Measurements from ENCODE around the gene SIPA1. TPM values are rescaled to one million over a fixed set of nuclear protein-coding genes. Genes with fewer than 3 reads are reported as not detected.

SIPA1 gene
- total RNA-seq, 1 experiment from 2014 or later = 86.9 TPM

- ChIA-PET POLR2A (no interaction called here), CTCF (no interaction called here)
- H3K4me3 ChIP-seq (ENCODE audit: low read depth in 2 of 2, low read length in 2 of 2) = no peak overlapping the region
- ATAC-seq (no peak), DNase-seq (ENCODE audit: low read depth, low spot score) (no peak)
- no peaks in the 10 kb centered on the region for H3K27me3 ChIP-seq (ENCODE audit: control insufficient read depth, insufficient read depth, low read length)
- intact Hi-C loops (cut with micrococcal nuclease; ENCODE audit: unreplicated experiment) = no loop called here
- H3K27ac ChIP-seq (ENCODE audit: low read length) = no peak overlapping the region
- no TSS peak for BruUV-seq (replicated peaks)
- H3K4me1 ChIP-seq (ENCODE audit: control insufficient read depth, insufficient read depth, low read length) = no peaks in the 10 kb centered on the region
- no peaks in the 10 kb centered on the region for H3K9me3 ChIP-seq (ENCODE audit: control insufficient read depth, insufficient read depth, low read depth, low read length)
- peaks cover 18% of the 10 kb centered on the region for H3K36me3 ChIP-seq (ENCODE audit: control insufficient read depth, insufficient read depth, low read length)
- in situ Hi-C loops (cut with HindIII; ENCODE audit: low pct_unique_long_range_greater_than_20kb, low sequenced_read_pairs) = no loop called here
- TF ChIP-seq, protein P1, sequence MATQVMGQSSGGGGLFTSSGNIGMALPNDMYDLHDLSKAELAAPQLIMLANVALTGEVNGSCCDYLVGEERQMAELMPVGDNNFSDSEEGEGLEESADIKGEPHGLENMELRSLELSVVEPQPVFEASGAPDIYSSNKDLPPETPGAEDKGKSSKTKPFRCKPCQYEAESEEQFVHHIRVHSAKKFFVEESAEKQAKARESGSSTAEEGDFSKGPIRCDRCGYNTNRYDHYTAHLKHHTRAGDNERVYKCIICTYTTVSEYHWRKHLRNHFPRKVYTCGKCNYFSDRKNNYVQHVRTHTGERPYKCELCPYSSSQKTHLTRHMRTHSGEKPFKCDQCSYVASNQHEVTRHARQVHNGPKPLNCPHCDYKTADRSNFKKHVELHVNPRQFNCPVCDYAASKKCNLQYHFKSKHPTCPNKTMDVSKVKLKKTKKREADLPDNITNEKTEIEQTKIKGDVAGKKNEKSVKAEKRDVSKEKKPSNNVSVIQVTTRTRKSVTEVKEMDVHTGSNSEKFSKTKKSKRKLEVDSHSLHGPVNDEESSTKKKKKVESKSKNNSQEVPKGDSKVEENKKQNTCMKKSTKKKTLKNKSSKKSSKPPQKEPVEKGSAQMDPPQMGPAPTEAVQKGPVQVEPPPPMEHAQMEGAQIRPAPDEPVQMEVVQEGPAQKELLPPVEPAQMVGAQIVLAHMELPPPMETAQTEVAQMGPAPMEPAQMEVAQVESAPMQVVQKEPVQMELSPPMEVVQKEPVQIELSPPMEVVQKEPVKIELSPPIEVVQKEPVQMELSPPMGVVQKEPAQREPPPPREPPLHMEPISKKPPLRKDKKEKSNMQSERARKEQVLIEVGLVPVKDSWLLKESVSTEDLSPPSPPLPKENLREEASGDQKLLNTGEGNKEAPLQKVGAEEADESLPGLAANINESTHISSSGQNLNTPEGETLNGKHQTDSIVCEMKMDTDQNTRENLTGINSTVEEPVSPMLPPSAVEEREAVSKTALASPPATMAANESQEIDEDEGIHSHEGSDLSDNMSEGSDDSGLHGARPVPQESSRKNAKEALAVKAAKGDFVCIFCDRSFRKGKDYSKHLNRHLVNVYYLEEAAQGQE (IDR thresholded peaks at IDR 0.05; ENCODE audit: insufficient read depth in 1 of 2, low read depth in 2 of 2, low read length in 1 of 2) = no peak
- TF ChIP-seq POLR2AphosphoS5 (IDR thresholded peaks at IDR 0.05; ENCODE audit: low read depth, low read length) (no peak), SIN3A (IDR thresholded peaks at IDR 0.05; ENCODE audit: borderline replicate concordance, insufficient read depth, low read depth, low read length) (no peak), TCF7L2 (IDR thresholded peaks at IDR 0.05; ENCODE audit: low read depth, low read length) (no peak)
- TF ChIP-seq, protein P2, sequence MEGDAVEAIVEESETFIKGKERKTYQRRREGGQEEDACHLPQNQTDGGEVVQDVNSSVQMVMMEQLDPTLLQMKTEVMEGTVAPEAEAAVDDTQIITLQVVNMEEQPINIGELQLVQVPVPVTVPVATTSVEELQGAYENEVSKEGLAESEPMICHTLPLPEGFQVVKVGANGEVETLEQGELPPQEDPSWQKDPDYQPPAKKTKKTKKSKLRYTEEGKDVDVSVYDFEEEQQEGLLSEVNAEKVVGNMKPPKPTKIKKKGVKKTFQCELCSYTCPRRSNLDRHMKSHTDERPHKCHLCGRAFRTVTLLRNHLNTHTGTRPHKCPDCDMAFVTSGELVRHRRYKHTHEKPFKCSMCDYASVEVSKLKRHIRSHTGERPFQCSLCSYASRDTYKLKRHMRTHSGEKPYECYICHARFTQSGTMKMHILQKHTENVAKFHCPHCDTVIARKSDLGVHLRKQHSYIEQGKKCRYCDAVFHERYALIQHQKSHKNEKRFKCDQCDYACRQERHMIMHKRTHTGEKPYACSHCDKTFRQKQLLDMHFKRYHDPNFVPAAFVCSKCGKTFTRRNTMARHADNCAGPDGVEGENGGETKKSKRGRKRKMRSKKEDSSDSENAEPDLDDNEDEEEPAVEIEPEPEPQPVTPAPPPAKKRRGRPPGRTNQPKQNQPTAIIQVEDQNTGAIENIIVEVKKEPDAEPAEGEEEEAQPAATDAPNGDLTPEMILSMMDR (IDR thresholded peaks at IDR 0.05) = no peak
These were observed 8.3 kb upstream of the SIPA1 start for GRCh38 chr11:65629579-65629978.

GRCh38 chr11:65630215-65630614, 7.7 kb upstream of the SIPA1 start:
- no peak for ATAC-seq
- no peak overlapping the region for H3K27ac ChIP-seq (ENCODE audit: low read length)
- no TSS peak for BruUV-seq (replicated peaks)
- intact Hi-C loops (cut with micrococcal nuclease; ENCODE audit: unreplicated experiment) = loop anchor here (10.0 kb wide), 1 partner anchor 75 kb away; no protein-coding TSS in a partner anchor
- no peaks in the 10 kb centered on the region for H3K9me3 ChIP-seq (ENCODE audit: control insufficient read depth, insufficient read depth, low read depth, low read length)
- no peaks in the 10 kb centered on the region for H3K4me1 ChIP-seq (ENCODE audit: control insufficient read depth, insufficient read depth, low read length)
- in situ Hi-C loops (cut with HindIII; ENCODE audit: low pct_unique_long_range_greater_than_20kb, low sequenced_read_pairs) = no loop called here
- no peaks in the 10 kb centered on the region for H3K27me3 ChIP-seq (ENCODE audit: control insufficient read depth, insufficient read depth, low read length)
- CTCF ChIA-PET = no interaction called here
- H3K4me3 ChIP-seq (ENCODE audit: low read depth in 2 of 2, low read length in 2 of 2) = no peak overlapping the region
- no peak for DNase-seq (ENCODE audit: low read depth, low spot score)
- TF ChIP-seq, protein P1 (IDR thresholded peaks at IDR 0.05; ENCODE audit: insufficient read depth in 1 of 2, low read depth in 2 of 2, low read length in 1 of 2) = no peak
- TF ChIP-seq TCF7L2 (IDR thresholded peaks at IDR 0.05; ENCODE audit: low read depth, low read length) = no peak
- TF ChIP-seq, protein P2 (IDR thresholded peaks at IDR 0.05) = no peak
- TF ChIP-seq SIN3A (IDR thresholded peaks at IDR 0.05; ENCODE audit: borderline replicate concordance, insufficient read depth, low read depth, low read length) = no peak
- TF ChIP-seq POLR2AphosphoS5 (IDR thresholded peaks at IDR 0.05; ENCODE audit: low read depth, low read length) = no peak
- peaks cover 22% of the 10 kb centered on the region for H3K36me3 ChIP-seq (ENCODE audit: control insufficient read depth, insufficient read depth, low read length)
- POLR2A ChIA-PET = no interaction called here

All from Panc1 (cell line).